ENCODE measurements around the gene CPLX1. TPM values are rescaled to one million over a fixed set of nuclear protein-coding genes. Genes with fewer than 3 reads are reported as not detected.

CPLX1 gene
- total RNA-seq, 1 donor from 2014 or later, result 1.1 TPM

- DNase-seq (ENCODE audit: low spot score in 2 of 2), result no peak
- intact Hi-C loops (cut with DNase I), result no loop called here
- no peak overlapping the region for H3K27ac ChIP-seq
Observed at GRCh38 chr4:855880-856224, 29.9 kb upstream of the CPLX1 start.

GRCh38 chr4:854356-854755 lies 28.4 kb upstream of the CPLX1 start:
- H3K27me3 ChIP-seq, result no peaks in the 10 kb centered on the region
- intact Hi-C loops (cut with DNase I), result no loop called here
- DNase-seq (ENCODE audit: low spot score in 2 of 2), result no peak

More at GRCh38 chr4:855880-856224, 29.9 kb upstream of the CPLX1 start:
- Histone ChIP-seq H3K27me3 (no peaks in the 10 kb centered on the region), H3K9me3 (no peaks in the 10 kb centered on the region), H3K4me3 (no peak overlapping the region), H3K4me1 (no peaks in the 10 kb centered on the region), H3K36me3 (peaks cover 48 to 82% of the 10 kb centered on the region in 2 donors)
- TF ChIP-seq CTCF (IDR thresholded peaks at IDR 0.05), result no peak

GRCh38 chr4:853416-853781 lies 27.5 kb upstream of the CPLX1 start:
- H3K4me3 ChIP-seq, result no peak overlapping the region
- no peak overlapping the region for H3K27ac ChIP-seq
- H3K36me3 ChIP-seq, result peaks cover 53 to 77% of the 10 kb centered on the region in 2 donors
- no peak for DNase-seq (ENCODE audit: low spot score in 2 of 2)
- TF ChIP-seq CTCF (IDR thresholded peaks at IDR 0.05), result no peak
- H3K4me1 ChIP-seq, result no peaks in the 10 kb centered on the region
- H3K9me3 ChIP-seq, result no peaks in the 10 kb centered on the region
- no peaks in the 10 kb centered on the region for H3K27me3 ChIP-seq
- intact Hi-C loops (cut with DNase I), result no loop called here

More at GRCh38 chr4:854356-854755, 28.4 kb upstream of the CPLX1 start:
- no peak for TF ChIP-seq CTCF (IDR thresholded peaks at IDR 0.05)
- no peaks in the 10 kb centered on the region for H3K4me1 ChIP-seq
- H3K27ac ChIP-seq, result no peak overlapping the region
- H3K9me3 ChIP-seq, result no peaks in the 10 kb centered on the region
- H3K4me3 ChIP-seq, result no peak overlapping the region
- peaks cover 52 to 82% of the 10 kb centered on the region in 2 donors for H3K36me3 ChIP-seq

DNA sequence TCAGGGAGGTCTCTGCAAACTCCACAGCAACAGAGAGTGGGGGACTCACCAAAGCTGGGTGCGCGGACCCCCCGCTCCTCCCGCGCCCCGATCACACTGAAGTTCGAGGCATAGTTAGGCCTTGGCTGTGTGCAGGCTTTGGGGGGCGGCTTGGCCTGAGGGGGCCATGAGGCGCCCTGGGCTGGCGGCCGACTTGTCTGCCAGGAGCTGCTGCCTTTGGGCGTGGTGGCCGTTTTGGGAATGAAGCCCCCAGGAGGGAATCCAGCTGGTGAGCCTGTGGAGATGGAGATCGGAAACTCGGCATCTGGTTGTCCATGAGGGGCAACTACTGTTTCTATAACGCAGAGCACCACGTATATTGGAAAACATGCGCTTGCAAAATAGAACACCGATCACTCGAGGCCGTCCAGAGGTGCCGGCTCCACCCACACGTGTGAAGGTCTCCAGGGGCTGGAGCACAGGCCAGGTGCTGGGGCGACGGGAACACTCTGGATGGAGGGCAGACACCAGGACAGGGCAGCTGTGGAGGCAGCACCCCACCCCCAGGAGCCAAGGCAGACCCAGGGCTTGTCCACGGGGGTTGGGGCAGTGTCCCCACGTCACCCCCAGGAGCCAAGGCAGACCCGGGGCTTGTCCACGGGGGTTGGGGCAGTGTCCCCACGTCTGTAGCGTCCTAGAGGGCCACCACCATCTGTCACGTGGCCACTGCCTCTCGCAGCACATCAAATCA lies 25.9 kb upstream of the CPLX1 start:
- no peak overlapping the region for H3K27ac ChIP-seq
- no peaks in the 10 kb centered on the region for H3K4me1 ChIP-seq
- intact Hi-C loops (cut with DNase I), result no loop called here
- no peak for DNase-seq (ENCODE audit: low spot score in 2 of 2)
- no peak overlapping the region for H3K4me3 ChIP-seq
- peaks cover 44 to 62% of the 10 kb centered on the region in 2 donors for H3K36me3 ChIP-seq
- no peak for TF ChIP-seq CTCF (IDR thresholded peaks at IDR 0.05)
- no peaks in the 10 kb centered on the region for H3K27me3 ChIP-seq
- H3K9me3 ChIP-seq, result no peaks in the 10 kb centered on the region

GRCh38 chr4:850323-850945 lies 24.5 kb upstream of the CPLX1 start:
- peaks cover 44 to 57% of the 10 kb centered on the region in 2 donors for H3K36me3 ChIP-seq
- no peak for TF ChIP-seq CTCF (IDR thresholded peaks at IDR 0.05)
- DNase-seq (ENCODE audit: low spot score in 2 of 2), result no peak
- H3K4me1 ChIP-seq, result no peaks in the 10 kb centered on the region
- H3K27me3 ChIP-seq, result no peaks in the 10 kb centered on the region
- H3K4me3 ChIP-seq, result no peak overlapping the region
- H3K9me3 ChIP-seq, result no peaks in the 10 kb centered on the region
- H3K27ac ChIP-seq, result no peak overlapping the region
- intact Hi-C loops (cut with DNase I), result no loop called here
